Caco-2 (cell line): ENCODE measurements around the gene CDC42BPA. TPM values are rescaled to one million over a fixed set of nuclear protein-coding genes. Genes with fewer than 3 reads are reported as not detected.

Source experiments
- BruUV-seq: library from RNA; stranded (reverse); fragments of 400-500 nt; replicated peaks from 2 replicates; lab custom pipeline; 2021; lab: Mats Ljungman, UMichigan
- CTCF ChIA-PET: fragments of 300-600 bp; sonication (Branson Sonifier 250); formaldehyde crosslinking; loops from one replicate; lab custom pipeline; 2022; ENCODE audit warnings: antibody characterized with exemption; lab: Charles Lee
- POLR2A ChIA-PET: fragments of 300-600 bp; sonication (Branson Sonifier 250); formaldehyde crosslinking; loops from one replicate; lab custom pipeline; 2022; ENCODE audit warnings: antibody characterized with exemption; lab: Charles Lee
- DNase-seq, 2 experiments: peaks; one replicate each; pipeline versions ENCODE4 v3.0.0 to v3.0.0-alpha.2; 2020 to 2022
- H3K27me3 ChIP-seq: replicated peaks from 2 replicates; pipeline ENCODE4 v1.6.0; 2011; ENCODE audit warnings: low read length; ENCODE audit not compliant: control insufficient read depth, insufficient read depth
- H3K36me3 ChIP-seq: 2 replicates; pipeline ENCODE4 v1.5.1; 2011; ENCODE audit warnings: low read length; ENCODE audit not compliant: control insufficient read depth, insufficient read depth
- H3K4me1 ChIP-seq: fragments of 250-450 bp; sonication (Bioruptor Pico); 2 replicates; pipeline ENCODE4 v1.5.1; 2020; ENCODE audit warnings: mild to moderate bottlenecking
- H3K4me3 ChIP-seq: 2 replicates; pipeline ENCODE4 v1.5.1; 2011; ENCODE audit warnings: low read depth, mild to moderate bottlenecking, control low read depth, low read length
- H3K9me3 ChIP-seq: fragments of 250-450 bp; sonication (Bioruptor Pico); 2 replicates; pipeline ENCODE4 v1.5.1; 2020; ENCODE audit warnings: mild to moderate bottlenecking, moderate library complexity
- H3K27ac Mint-ChIP-seq: one replicate; pipeline ENCODE4 v1.8.0; 2022; ENCODE audit warnings: mixed read lengths; ENCODE audit not compliant: unreplicated experiment
- H3K27me3 Mint-ChIP-seq: one replicate; pipeline ENCODE4 v1.8.0; 2022; ENCODE audit warnings: mixed read lengths; ENCODE audit not compliant: insufficient read depth, unreplicated experiment
- H3K36me3 Mint-ChIP-seq: one replicate; pipeline ENCODE4 v1.8.0; 2022; ENCODE audit warnings: mild to moderate bottlenecking, mixed read lengths; ENCODE audit not compliant: insufficient read depth, unreplicated experiment
- H3K4me1 Mint-ChIP-seq: one replicate; pipeline ENCODE4 v1.8.0; 2022; ENCODE audit warnings: low read depth, mixed read lengths; ENCODE audit not compliant: unreplicated experiment
- H3K4me3 Mint-ChIP-seq: one replicate; pipeline ENCODE4 v1.8.0; 2022; ENCODE audit warnings: mild to moderate bottlenecking, moderate library complexity, mixed read lengths; ENCODE audit not compliant: unreplicated experiment
- H3K9me3 Mint-ChIP-seq: one replicate; pipeline ENCODE4 v1.8.0; 2022; ENCODE audit warnings: mixed read lengths; ENCODE audit not compliant: unreplicated experiment
- CTCF ChIP-seq, 2 experiments: fragments of 200-600 bp in 1 of 2; IDR thresholded peaks; 1 replicate in 1 of 2; 2 replicates in 1 of 2; pipeline versions ENCODE4 v1.5.1 to v1.8.0; 2011 to 2022; ENCODE audit warnings: antibody characterized with exemption in 1 of 2, control low read depth in 1 of 2, inconsistent platforms in 1 of 2, low read depth in 1 of 2, low read length in 1 of 2, mild to moderate bottlenecking in 1 of 2, moderate library complexity in 1 of 2; ENCODE audit not compliant: insufficient read depth in 1 of 2, severe bottlenecking in 1 of 2, unreplicated experiment in 1 of 2
- intact Hi-C: fragments of 100-400 bp; cut with micrococcal nuclease; formaldehyde crosslinking; loops from one replicate; pipeline ENCODE4 v1.10.0; 2022; ENCODE audit not compliant: unreplicated experiment
- total RNA-seq: library from RNA; stranded (reverse); gene quantifications from 2 replicates; pipeline ENCODE4 v1.2.3, GENCODE V29; 2022

CDC42BPA gene
- total RNA-seq, 1 experiment from 2014 or later: 38.3 TPM

GRCh38 chr1:227170361-227171166, 147.7 kb downstream of the CDC42BPA start:
- Histone ChIP-seq H3K9me3 (no peaks in the 10 kb centered on the region), H3K36me3 (no peaks in the 10 kb centered on the region), H3K4me1 (0 out of 2 replicates have a peak, but pooled peaks cover 5% of the 10 kb centered on the region), H3K27me3 (no peaks in the 10 kb centered on the region), H3K4me3 (no peak overlapping the region)
- H3K4me3 Mint-ChIP-seq: no peak overlapping the region
- ChIA-PET POLR2A (no interaction called here), CTCF (no interaction called here)
- intact Hi-C loops: no loop called here
- TF ChIP-seq CTCF (IDR thresholded peaks at IDR 0.05; ENCODE audit: insufficient read depth in 1 of 2, low read depth in 1 of 2, low read length in 1 of 2, severe bottlenecking in 1 of 2, unreplicated experiment in 1 of 2): no peak
- peaks cover 12% of the 10 kb centered on the region for H3K4me1 Mint-ChIP-seq
- no peak for DNase-seq
- H3K36me3 Mint-ChIP-seq: peaks cover 6% of the 10 kb centered on the region
- H3K9me3 Mint-ChIP-seq: no peaks in the 10 kb centered on the region
- H3K27me3 Mint-ChIP-seq: no peaks in the 10 kb centered on the region
- no TSS peak for BruUV-seq
- no peak overlapping the region for H3K27ac Mint-ChIP-seq

GRCh38 chr1:227169343-227169742, 148.9 kb downstream of the CDC42BPA start:
- Mint-ChIP-seq H3K27me3 (no peaks in the 10 kb centered on the region), H3K27ac (no peak overlapping the region), H3K4me1 (peaks cover 12% of the 10 kb centered on the region), H3K36me3 (peaks cover 6% of the 10 kb centered on the region), H3K9me3 (no peaks in the 10 kb centered on the region), H3K4me3 (no peak overlapping the region)
- intact Hi-C loops: loop anchor here (10.0 kb wide), 1 partner anchor 55 kb away; no protein-coding TSS in a partner anchor
- 0 out of 2 replicates have a peak, but pooled peaks cover 5% of the 10 kb centered on the region for H3K4me1 ChIP-seq
- no peak overlapping the region for H3K4me3 ChIP-seq
- ChIA-PET POLR2A (no interaction called here), CTCF (no interaction called here)
- DNase-seq: no peak
- TF ChIP-seq CTCF (IDR thresholded peaks at IDR 0.05; ENCODE audit: insufficient read depth in 1 of 2, low read depth in 1 of 2, low read length in 1 of 2, severe bottlenecking in 1 of 2, unreplicated experiment in 1 of 2): no peak
- no peaks in the 10 kb centered on the region for H3K36me3 ChIP-seq
- H3K9me3 ChIP-seq: no peaks in the 10 kb centered on the region
- H3K27me3 ChIP-seq: no peaks in the 10 kb centered on the region
- BruUV-seq: no TSS peak

- peaks cover 17% of the 10 kb centered on the region for H3K4me1 Mint-ChIP-seq
- TF ChIP-seq CTCF (IDR thresholded peaks at IDR 0.05; ENCODE audit: insufficient read depth in 1 of 2, low read depth in 1 of 2, low read length in 1 of 2, severe bottlenecking in 1 of 2, unreplicated experiment in 1 of 2): no peak
- H3K27me3 ChIP-seq: no peaks in the 10 kb centered on the region
- 0 out of 2 replicates have a peak, but pooled peaks cover 5% of the 10 kb centered on the region for H3K4me1 ChIP-seq
- CTCF ChIA-PET: no interaction called here
- no peaks in the 10 kb centered on the region for H3K27me3 Mint-ChIP-seq
- BruUV-seq: no TSS peak
- DNase-seq: no peak
- H3K36me3 Mint-ChIP-seq: peaks cover 6% of the 10 kb centered on the region
- H3K9me3 Mint-ChIP-seq: no peaks in the 10 kb centered on the region
- no peak overlapping the region for H3K4me3 ChIP-seq
- POLR2A ChIA-PET: no interaction called here
- intact Hi-C loops: loop anchor here (10.0 kb wide), 1 partner anchor 57 kb away; no protein-coding TSS in a partner anchor
- no peak overlapping the region for H3K27ac Mint-ChIP-seq
- H3K4me3 Mint-ChIP-seq: no peak overlapping the region
- no peaks in the 10 kb centered on the region for H3K36me3 ChIP-seq
- no peaks in the 10 kb centered on the region for H3K9me3 ChIP-seq
Measured at GRCh38 chr1:227167276-227168101, 150.8 kb downstream of the CDC42BPA start.
